Suppressor macrophage treated with lipopolysaccharide for 4 hours (primary cell): Measurements from ENCODE around the gene LAMTOR4.
"Not testable (repeated sequence)": the region's sequence is repeated elsewhere in the genome, so short reads cannot be mapped to it uniquely, and the experiment has no call there.

ENCODE experiments used
- DNase-seq: peaks from one replicate; pipeline ENCODE4 v3.0.0-alpha.2; 2020

Gene LAMTOR4

DNA sequence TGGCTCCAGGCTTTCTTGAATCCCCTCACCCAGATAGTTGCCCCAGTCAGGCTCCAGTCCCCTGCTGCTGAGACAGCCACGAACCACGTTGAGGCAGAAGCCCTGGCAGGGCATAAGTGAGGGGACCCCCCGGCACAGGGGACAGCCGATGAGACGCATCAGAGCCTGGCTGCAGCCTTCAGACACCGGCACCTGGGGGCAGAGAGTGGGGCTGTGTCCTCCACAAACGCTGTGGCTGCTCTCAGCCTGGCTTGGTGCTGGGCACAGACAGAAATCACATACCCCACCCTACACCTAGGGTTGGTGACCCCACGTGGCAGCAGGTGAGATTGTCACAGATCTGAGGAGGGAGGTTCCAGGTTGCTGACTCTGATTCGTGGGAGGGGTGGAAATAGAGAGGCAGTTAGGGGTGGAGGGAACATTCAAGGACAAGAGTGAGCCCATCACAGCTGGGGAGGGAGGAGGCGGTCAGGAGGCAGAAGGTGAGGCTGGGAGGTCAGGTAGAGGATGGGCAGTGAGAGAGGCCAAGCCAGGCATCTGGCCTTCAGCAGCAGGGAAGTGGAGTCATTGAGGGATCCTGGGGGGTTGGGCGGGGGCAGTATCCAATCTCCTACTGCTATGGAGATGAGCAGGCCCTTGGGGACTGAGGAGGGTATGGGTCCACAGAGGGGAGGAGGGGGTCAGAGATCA is 25.2 kb downstream of the LAMTOR4 start:
- no peak for DNase-seq

DNA sequence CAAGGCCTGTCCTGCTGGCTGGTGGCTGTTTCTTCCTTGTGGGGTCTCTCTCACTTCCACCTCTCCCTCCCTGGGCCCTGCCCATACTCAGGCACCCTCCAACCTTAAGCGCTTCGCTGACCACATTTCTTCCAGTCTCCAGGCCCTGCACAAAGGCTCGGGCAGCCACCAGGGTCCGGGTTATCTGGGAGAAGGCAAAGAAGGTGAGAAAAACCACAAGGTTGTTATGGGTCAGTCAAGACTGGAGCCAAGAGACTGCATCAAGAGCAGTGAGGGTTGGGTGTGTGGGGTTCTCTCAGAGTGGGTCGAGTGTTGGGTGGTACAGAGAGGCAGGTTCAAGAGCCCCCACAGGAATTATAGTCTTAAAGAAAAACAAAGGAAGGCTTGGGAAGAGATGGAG is 25.9 kb downstream of the LAMTOR4 start:
- no peak for DNase-seq

DNA sequence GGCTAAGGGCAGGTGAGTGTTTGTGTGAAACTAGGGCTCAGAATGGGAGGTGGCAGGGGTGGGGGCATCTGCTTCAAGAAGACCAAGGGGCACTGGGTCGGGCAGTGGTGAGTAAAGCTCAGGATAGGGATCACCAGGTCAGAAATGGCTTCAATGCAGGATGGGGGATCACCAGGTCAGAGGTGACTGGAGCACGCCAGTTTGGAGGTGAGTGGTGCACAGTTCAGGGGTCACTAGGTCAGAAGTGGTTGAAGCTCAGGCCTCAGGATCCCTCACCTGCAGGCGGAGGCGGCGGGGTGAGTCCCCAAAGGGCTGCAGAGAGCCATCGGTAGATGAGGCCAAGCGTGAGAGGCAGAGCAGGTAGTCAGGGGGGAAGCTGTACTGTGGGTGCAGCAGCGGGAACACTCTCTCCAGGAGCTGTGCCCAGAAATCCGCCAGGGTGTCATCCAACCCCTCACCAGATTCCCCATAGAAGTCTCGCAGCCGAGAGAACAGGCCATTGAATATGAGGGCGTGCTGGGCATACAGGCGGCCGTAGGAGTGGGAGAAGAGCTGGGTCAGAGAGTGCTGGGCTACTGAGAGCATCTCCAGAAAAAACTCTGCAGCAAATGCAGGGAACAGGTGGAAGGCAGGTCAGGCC is 26.7 kb downstream of the LAMTOR4 start:
- DNase-seq: no peak

GRCh38 chr7:100176096-100177044 is 27.7 kb downstream of the LAMTOR4 start:
- no peak for DNase-seq

DNA sequence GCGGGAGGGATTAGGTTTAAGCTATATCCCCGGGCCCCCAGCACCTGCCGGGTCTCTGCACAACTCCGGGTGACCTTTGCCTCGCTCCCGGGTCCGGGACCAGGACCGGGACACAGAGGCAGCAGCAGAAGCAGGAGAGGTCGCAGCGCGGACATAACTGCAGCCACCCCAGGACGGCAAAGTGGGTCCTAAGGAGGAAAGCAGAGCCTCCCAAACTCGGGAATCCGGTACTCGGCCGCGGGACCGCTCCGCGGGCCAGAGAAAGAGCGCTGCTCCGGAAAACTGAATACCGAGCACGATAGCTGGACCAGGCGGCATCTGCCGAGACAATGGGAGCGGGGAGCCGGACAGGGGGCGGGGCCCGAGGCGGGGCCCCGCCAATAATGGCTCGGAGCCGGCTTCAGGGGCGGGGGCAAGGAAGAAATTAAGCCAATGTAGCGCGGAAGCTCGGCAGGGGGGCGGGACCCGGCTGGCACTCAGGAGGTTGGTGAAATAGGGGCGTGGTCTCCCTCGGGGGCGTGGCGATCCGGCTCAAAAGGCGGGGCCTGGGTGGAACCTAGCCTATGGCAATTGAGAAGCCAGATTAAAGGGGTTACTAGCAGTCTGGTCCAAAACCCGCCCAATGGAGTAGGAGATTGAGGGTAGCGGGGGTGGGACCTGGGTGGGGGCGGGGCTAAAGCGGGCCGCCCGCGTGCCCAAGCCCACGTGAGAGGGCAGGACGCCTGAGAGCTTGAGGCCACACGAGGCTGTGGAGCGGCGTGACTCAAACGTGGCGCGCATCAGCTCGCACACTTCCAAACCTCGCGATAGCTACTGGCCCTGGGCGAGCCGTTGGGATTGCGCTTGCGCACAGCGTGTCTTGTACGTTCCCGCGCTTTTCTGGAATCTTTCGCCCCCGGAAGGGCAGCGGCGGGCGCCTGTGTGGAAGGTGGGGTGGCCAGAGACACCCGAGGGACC is 28.6 kb downstream of the LAMTOR4 start, which contains the start of the genes GPC2 and STAG3:
GPC2 (minus strand) TSS at position 337 of the 957 bp plus-strand sequence; CDS start at position 155, 182 bp downstream.
STAG3 (plus strand) TSS at position 874 of the 957 bp plus-strand sequence. CDS start 2,639 bp downstream, outside the sequence.
- DNase-seq: peak; percentile 98

GRCh38 chr7:100180084-100180483 is 31.4 kb downstream of the LAMTOR4 start:
- DNase-seq: not testable (repeated sequence)

DNA sequence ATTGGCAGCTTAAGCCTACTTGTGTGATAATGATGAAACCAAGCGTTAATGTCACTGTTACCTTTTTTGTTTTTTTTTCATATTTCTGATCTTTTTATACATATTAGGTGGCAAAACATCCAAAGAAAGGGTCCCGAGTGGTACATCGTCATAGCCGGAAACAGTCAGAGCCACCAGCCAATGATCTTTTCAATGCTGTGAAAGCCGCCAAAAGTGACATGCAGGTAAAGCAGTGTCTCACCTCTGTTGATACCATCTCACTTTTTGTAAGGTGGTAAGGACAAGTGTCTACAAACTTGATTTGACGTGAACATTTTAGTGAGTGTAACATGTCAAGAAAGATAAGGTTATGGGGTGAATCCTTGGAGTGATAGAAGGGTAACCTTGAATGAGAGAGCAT is 33.9 kb downstream of the LAMTOR4 start:
- not testable (repeated sequence) for DNase-seq

GRCh38 chr7:100183090-100183489 is 34.4 kb downstream of the LAMTOR4 start:
- not testable (repeated sequence) for DNase-seq

DNA sequence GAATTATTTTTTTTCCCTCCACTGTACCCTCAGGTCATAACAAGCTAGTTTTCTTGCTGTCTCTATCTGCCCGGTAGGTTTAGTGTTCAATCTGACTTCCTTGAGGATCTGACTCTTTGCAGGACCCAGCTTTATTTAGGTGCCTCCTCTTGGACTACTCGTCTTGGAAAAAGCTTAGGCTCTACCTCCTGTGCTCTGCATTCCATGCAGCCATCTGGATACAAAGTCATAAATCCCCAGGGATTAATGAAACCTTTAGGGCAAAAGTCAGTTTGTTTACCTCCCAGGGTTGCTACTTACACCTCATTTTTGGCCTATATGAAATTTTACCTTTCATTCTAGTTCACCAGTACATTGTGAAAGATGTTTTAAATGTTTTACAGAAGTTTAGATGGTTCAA is 37.0 kb downstream of the LAMTOR4 start:
- DNase-seq: no peak

- no peak for DNase-seq
Observed at GRCh38 chr7:100189061-100189460, 40.3 kb downstream of the LAMTOR4 start.

- DNase-seq: peak; percentile 54
Observed at GRCh38 chr7:100190048-100190711, 41.5 kb downstream of the LAMTOR4 start.

- DNase-seq: peak; percentile 64
Observed at GRCh38 chr7:100191775-100192174, 43.1 kb downstream of the LAMTOR4 start.

- not testable (repeated sequence) for DNase-seq
Observed at GRCh38 chr7:100192281-100192862, 43.7 kb downstream of the LAMTOR4 start.

GRCh38 chr7:100192969-100193368 is 44.3 kb downstream of the LAMTOR4 start:
- DNase-seq: no peak

DNA sequence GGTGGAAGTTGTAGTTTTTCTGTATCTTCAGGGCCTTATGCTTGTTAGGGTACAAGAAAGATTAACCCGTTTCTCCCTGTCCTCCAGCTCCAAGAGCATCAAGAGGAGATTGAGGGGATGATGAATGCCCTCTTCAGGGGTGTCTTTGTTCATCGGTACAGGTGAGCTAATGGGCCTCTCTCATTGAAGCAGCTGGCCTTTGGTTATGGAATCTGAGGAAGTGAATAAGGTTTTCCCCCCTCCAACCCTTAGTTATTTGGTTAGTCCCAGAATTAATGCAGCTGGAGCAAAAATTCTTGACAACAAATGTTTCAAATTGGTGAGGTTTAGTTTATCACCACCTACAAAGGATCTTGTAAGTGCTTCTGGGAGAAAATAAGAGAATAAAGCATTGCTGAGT is 46.5 kb downstream of the LAMTOR4 start:
- DNase-seq: no peak

DNA sequence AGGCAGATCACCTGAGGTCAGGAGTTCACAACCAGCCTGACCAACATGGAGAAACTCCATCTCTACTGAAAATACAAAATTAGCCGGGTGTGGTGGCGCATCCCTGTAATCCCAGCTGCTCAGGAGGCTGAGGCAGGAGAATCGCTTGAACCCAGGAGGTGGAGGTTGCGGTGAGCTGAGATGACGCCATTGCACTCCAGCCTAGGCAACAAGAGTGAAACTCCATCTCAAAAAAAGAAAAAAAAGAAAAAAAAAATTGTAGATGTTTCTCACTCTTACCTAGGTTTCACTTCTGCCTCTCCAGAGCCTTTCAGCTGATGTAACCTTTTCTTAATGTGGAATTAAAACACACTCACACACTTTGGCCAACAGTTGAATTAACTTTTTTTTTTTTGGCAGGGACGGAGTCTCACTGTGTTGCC is 47.2 kb downstream of the LAMTOR4 start:
- DNase-seq: not testable (repeated sequence)

- no peak for DNase-seq
Observed at GRCh38 chr7:100198266-100198665, 49.5 kb downstream of the LAMTOR4 start.

- DNase-seq: no peak
Observed at GRCh38 chr7:100200693-100201092, 52.0 kb downstream of the LAMTOR4 start.
